WTC11 (cell line): Measurements from ENCODE around the gene PSMD8. TPM values are rescaled to one million over a fixed set of nuclear protein-coding genes. Genes with fewer than 3 reads are reported as not detected.

ENCODE experiments used
- ATAC-seq: fragments of 200-7000 bp; cut with Tn5 transposase; 2 replicates; pipeline ENCODE4 v1.10.0; 2021; ENCODE audit warnings: mild to moderate bottlenecking, moderate library complexity
- CTCF ChIA-PET: fragments of 300-600 bp; sonication (Branson Sonifier 250); formaldehyde crosslinking; loops from one replicate; lab custom pipeline; 2021; ENCODE audit warnings: antibody characterized with exemption; lab: Charles Lee
- POLR2A ChIA-PET: fragments of 350-600 bp; sonication (Branson Sonifier 250); formaldehyde crosslinking; loops from one replicate; lab custom pipeline; 2021; ENCODE audit warnings: antibody characterized with exemption; lab: Charles Lee
- DNase-seq: peaks from one replicate; pipeline ENCODE4 v3.0.0; 2021; ENCODE audit warnings: low spot score
- H3K27ac Mint-ChIP-seq: 2 replicates; pipeline ENCODE4 v1.8.0; 2021; ENCODE audit warnings: mixed read lengths
- H3K27me3 Mint-ChIP-seq: 2 replicates; pipeline ENCODE4 v1.8.0; 2021; ENCODE audit warnings: low read depth, mild to moderate bottlenecking, moderate library complexity, mixed read lengths
- H3K36me3 Mint-ChIP-seq: 2 replicates; pipeline ENCODE4 v1.8.0; 2021; ENCODE audit warnings: mixed read lengths
- H3K4me1 Mint-ChIP-seq: 2 replicates; pipeline ENCODE4 v1.8.0; 2022; ENCODE audit warnings: mixed read lengths
- H3K4me3 Mint-ChIP-seq: 2 replicates; pipeline ENCODE4 v1.8.0; 2021; ENCODE audit warnings: mild to moderate bottlenecking, moderate library complexity, mixed read lengths
- H3K9me3 Mint-ChIP-seq: 2 replicates; pipeline ENCODE4 v1.8.0; 2021; ENCODE audit warnings: mixed read lengths
- ESRRA ChIP-seq: sonication (generic); formaldehyde crosslinking; IDR thresholded peaks from 2 replicates; pipeline ENCODE4 v1.8.1; 2022; ENCODE audit warnings: mild to moderate bottlenecking, missing genetic modification reagents, borderline replicate concordance
- FOXJ3 ChIP-seq: sonication (generic); formaldehyde crosslinking; IDR thresholded peaks from 2 replicates; pipeline ENCODE4 v1.9.0; 2021; ENCODE audit warnings: missing genetic modification reagents, mild to moderate bottlenecking, borderline replicate concordance
- GTF2I ChIP-seq: fragments of 250-450 bp; sonication (Bioruptor Pico); conservative IDR thresholded peaks from 2 replicates; pipeline ENCODE4 v1.4.0; 2021; ENCODE audit warnings: mild to moderate bottlenecking
- JAZF1 ChIP-seq: fragments of 250-450 bp; sonication (Bioruptor Pico); IDR thresholded peaks from 2 replicates; pipeline ENCODE4 v1.9.0; 2021; ENCODE audit warnings: moderate library complexity, mild to moderate bottlenecking, inconsistent platforms
- KAT7 ChIP-seq: sonication (generic); formaldehyde crosslinking; IDR thresholded peaks from 2 replicates; pipeline ENCODE4 v1.8.1; 2023; ENCODE audit warnings: missing genetic modification reagents, mild to moderate bottlenecking, borderline replicate concordance
- MXD4 ChIP-seq: fragments of 250-450 bp; sonication (Bioruptor Pico); IDR thresholded peaks from 2 replicates; pipeline ENCODE4 v1.8.0; 2021; ENCODE audit warnings: mild to moderate bottlenecking, moderate library complexity, borderline replicate concordance
- MYBL2 ChIP-seq: sonication (generic); formaldehyde crosslinking; IDR thresholded peaks from 2 replicates; pipeline ENCODE4 v1.8.1; 2023; ENCODE audit warnings: mild to moderate bottlenecking, moderate library complexity, missing genetic modification reagents
- PRRX2 ChIP-seq: fragments of 250-450 bp; sonication (Bioruptor Pico); IDR thresholded peaks from 2 replicates; pipeline ENCODE4 v1.8.0; 2021; ENCODE audit warnings: mild to moderate bottlenecking
- RELA ChIP-seq: sonication (generic); formaldehyde crosslinking; IDR thresholded peaks from 2 replicates; pipeline ENCODE4 v1.8.1; 2022; ENCODE audit warnings: missing genetic modification reagents, mild to moderate bottlenecking, borderline replicate concordance
- RORB ChIP-seq: fragments of 250-450 bp; sonication (Bioruptor Pico); IDR thresholded peaks from 2 replicates; pipeline ENCODE4 v1.9.0; 2021; ENCODE audit warnings: mild to moderate bottlenecking
- SOX15 ChIP-seq: fragments of 250-450 bp; sonication (Bioruptor Pico); IDR thresholded peaks from 2 replicates; pipeline ENCODE4 v1.9.0; 2021; ENCODE audit warnings: mild to moderate bottlenecking
- SP1 ChIP-seq: sonication (generic); formaldehyde crosslinking; conservative IDR thresholded peaks from 2 replicates; pipeline ENCODE4 v1.8.1; 2022; ENCODE audit warnings: missing genetic modification reagents
- ZNF138 ChIP-seq: sonication (generic); formaldehyde crosslinking; conservative IDR thresholded peaks from 2 replicates; pipeline ENCODE4 v1.8.1; 2022; ENCODE audit warnings: mild to moderate bottlenecking, moderate library complexity, missing genetic modification reagents
- ZNF219 ChIP-seq: sonication (generic); formaldehyde crosslinking; IDR thresholded peaks from 2 replicates; pipeline ENCODE4 v1.8.0; 2023; ENCODE audit warnings: missing genetic modification reagents, mild to moderate bottlenecking, borderline replicate concordance
- ZNF232 ChIP-seq: sonication (generic); formaldehyde crosslinking; IDR thresholded peaks from 2 replicates; pipeline ENCODE4 v1.8.0; 2022; ENCODE audit warnings: mild to moderate bottlenecking, missing genetic modification reagents
- ZNF263 ChIP-seq: sonication (generic); formaldehyde crosslinking; IDR thresholded peaks from 2 replicates; pipeline ENCODE4 v1.8.1; 2022; ENCODE audit warnings: low read depth, mild to moderate bottlenecking, moderate library complexity, missing genetic modification reagents
- ZNF423 ChIP-seq: fragments of 250-450 bp; sonication (Bioruptor Pico); IDR thresholded peaks from 2 replicates; pipeline ENCODE4 v2.1.2; 2022; ENCODE audit warnings: mild to moderate bottlenecking, moderate library complexity
- ZNF671 ChIP-seq: fragments of 250-450 bp; sonication (Bioruptor Pico); IDR thresholded peaks from 2 replicates; pipeline ENCODE4 v1.8.0; 2021; ENCODE audit warnings: mild to moderate bottlenecking
- total RNA-seq: library from RNA; stranded (reverse); gene quantifications from 3 replicates; pipeline ENCODE4 v1.2.3, GENCODE V29; 2021
- TF ChIP-seq, protein P1 (sequence below): sonication (generic); formaldehyde crosslinking; IDR thresholded peaks from 2 replicates; pipeline ENCODE4 v1.8.1; 2023; ENCODE audit warnings: mild to moderate bottlenecking, missing genetic modification reagents, moderate library complexity
- TF ChIP-seq, protein P2 (sequence below): sonication (generic); formaldehyde crosslinking; IDR thresholded peaks from 2 replicates; pipeline ENCODE4 v1.8.0; 2022; ENCODE audit warnings: mild to moderate bottlenecking, missing genetic modification reagents
- TF ChIP-seq, protein P3 (sequence below): sonication (generic); formaldehyde crosslinking; IDR thresholded peaks from 2 replicates; pipeline ENCODE4 v1.8.0; 2022; ENCODE audit warnings: mild to moderate bottlenecking, missing genetic modification reagents
- TF ChIP-seq, protein P4 (sequence below): sonication (generic); formaldehyde crosslinking; IDR thresholded peaks from 2 replicates; pipeline ENCODE4 v1.8.0; 2022; ENCODE audit warnings: mild to moderate bottlenecking, missing genetic modification reagents
- TF ChIP-seq, protein P5 (sequence below): sonication (generic); formaldehyde crosslinking; IDR thresholded peaks from 2 replicates; pipeline ENCODE4 v1.8.0; 2023; ENCODE audit warnings: missing genetic modification reagents
- TF ChIP-seq, protein P6 (sequence below): sonication (generic); formaldehyde crosslinking; IDR thresholded peaks from 2 replicates; pipeline ENCODE4 v1.8.1; 2022; ENCODE audit warnings: missing genetic modification reagents, borderline replicate concordance

The PSMD8 gene
- total RNA-seq, 1 experiment from 2014 or later = 167 TPM

DNA sequence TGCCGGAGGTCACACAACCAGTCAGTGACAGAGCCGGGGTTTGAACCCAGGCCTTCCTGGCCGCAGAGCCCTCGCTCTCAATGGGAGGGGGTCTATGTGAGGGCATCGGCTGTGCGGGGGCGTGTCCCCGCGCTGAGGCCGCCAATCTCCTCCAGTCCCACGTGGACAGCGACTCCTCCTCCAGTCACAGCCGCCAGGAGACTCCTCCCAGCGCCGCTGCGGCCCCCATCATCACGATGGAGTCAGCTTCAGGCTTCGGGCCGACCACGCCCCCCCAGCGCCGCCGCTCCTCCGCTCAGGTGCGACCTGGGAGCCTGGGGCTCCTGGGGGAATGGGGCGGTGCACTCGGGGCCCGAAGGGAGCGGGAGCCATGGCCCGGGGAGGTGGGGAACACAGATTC is 20.1 kb downstream of the PSMD8 start (continued):
- TF ChIP-seq, protein P1, sequence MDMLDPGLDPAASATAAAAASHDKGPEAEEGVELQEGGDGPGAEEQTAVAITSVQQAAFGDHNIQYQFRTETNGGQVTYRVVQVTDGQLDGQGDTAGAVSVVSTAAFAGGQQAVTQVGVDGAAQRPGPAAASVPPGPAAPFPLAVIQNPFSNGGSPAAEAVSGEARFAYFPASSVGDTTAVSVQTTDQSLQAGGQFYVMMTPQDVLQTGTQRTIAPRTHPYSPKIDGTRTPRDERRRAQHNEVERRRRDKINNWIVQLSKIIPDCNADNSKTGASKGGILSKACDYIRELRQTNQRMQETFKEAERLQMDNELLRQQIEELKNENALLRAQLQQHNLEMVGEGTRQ = peak; percentile 86
- TF ChIP-seq SOX15 (CRISPR knock-in tag) = no peak
- TF ChIP-seq, protein P2, sequence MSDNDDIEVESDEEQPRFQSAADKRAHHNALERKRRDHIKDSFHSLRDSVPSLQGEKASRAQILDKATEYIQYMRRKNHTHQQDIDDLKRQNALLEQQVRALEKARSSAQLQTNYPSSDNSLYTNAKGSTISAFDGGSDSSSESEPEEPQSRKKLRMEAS (CRISPR knock-in tag) = peak; percentile 80
- peak; percentile 79 for TF ChIP-seq SP1 (CRISPR knock-in tag)
- TF ChIP-seq ESRRA (CRISPR knock-in tag) = no peak
- TF ChIP-seq RELA (CRISPR knock-in tag) = 0 out of 2 replicates have a peak, but pooled peaks have one; percentile 35
- TF ChIP-seq MYBL2 (CRISPR knock-in tag) = no peak
- no peak for TF ChIP-seq MXD4
- TF ChIP-seq, protein P3, sequence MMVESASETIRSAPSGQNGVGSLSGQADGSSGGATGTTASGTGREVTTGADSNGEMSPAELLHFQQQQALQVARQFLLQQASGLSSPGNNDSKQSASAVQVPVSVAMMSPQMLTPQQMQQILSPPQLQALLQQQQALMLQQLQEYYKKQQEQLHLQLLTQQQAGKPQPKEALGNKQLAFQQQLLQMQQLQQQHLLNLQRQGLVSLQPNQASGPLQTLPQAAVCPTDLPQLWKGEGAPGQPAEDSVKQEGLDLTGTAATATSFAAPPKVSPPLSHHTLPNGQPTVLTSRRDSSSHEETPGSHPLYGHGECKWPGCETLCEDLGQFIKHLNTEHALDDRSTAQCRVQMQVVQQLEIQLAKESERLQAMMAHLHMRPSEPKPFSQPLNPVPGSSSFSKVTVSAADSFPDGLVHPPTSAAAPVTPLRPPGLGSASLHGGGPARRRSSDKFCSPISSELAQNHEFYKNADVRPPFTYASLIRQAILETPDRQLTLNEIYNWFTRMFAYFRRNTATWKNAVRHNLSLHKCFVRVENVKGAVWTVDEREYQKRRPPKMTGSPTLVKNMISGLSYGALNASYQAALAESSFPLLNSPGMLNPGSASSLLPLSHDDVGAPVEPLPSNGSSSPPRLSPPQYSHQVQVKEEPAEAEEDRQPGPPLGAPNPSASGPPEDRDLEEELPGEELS (CRISPR knock-in tag) = 0 out of 2 replicates have a peak, but pooled peaks have one; percentile 38
- TF ChIP-seq, protein P4, sequence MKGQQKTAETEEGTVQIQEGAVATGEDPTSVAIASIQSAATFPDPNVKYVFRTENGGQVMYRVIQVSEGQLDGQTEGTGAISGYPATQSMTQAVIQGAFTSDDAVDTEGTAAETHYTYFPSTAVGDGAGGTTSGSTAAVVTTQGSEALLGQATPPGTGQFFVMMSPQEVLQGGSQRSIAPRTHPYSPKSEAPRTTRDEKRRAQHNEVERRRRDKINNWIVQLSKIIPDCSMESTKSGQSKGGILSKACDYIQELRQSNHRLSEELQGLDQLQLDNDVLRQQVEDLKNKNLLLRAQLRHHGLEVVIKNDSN (CRISPR knock-in tag) = peak; percentile 83
- TF ChIP-seq, all 79 proteins: peak for 7

DNA sequence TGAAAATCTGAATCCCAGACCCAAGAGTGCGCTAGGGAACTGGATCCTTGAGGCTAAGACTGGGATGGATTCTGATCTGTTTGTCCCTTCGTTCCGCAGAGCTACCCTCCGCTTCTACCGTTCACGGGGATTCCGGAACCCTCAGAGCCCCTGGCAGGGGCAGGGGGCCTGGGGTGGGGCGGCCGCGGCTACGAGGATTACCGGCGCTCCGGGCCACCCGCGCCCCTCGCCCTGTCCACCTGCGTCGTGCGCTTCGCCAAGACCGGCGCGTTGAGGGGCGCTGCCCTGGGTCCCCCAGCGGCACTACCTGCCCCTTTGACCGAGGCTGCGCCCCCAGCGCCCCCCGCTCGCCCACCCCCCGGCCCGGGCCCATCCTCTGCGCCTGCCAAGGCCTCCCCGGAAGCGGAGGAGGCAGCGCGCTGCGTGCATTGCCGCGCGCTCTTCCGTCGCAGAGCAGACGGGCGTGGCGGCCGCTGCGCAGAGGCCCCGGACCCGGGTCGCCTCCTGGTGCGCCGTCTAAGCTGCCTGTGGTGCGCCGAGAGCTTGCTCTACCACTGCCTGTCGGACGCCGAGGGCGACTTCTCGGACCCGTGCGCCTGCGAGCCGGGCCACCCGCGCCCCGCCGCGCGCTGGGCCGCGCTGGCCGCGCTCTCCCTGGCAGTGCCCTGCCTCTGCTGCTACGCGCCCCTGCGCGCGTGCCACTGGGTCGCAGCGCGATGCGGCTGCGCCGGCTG is 21.2 kb downstream of the PSMD8 start:
- no peaks in the 10 kb centered on the region for H3K9me3 Mint-ChIP-seq
- no peak overlapping the region for H3K27ac Mint-ChIP-seq
- ChIA-PET CTCF (interaction anchor here (0.9 to 1.8 kb wide), 3 partner anchors 11 to 241 kb away, joined by 5 read pairs; partner anchors contain the start of gene PSMD8), POLR2A (no interaction called here)
- peaks cover 25% of the 10 kb centered on the region for H3K4me1 Mint-ChIP-seq
- DNase-seq = no peak
- peak overlapping the region; percentile 66 for H3K4me3 Mint-ChIP-seq
- ATAC-seq = no peak
- H3K27me3 Mint-ChIP-seq = peaks cover 55% of the 10 kb centered on the region
- TF ChIP-seq ZNF423 (CRISPR knock-in tag) (no peak), JAZF1 (CRISPR knock-in tag) (no peak), PRRX2 (CRISPR knock-in tag) (no peak), ZNF263 (CRISPR knock-in tag) (no peak), ZNF219 (CRISPR knock-in tag) (no peak)
- peaks cover 30% of the 10 kb centered on the region for H3K36me3 Mint-ChIP-seq

DNA sequence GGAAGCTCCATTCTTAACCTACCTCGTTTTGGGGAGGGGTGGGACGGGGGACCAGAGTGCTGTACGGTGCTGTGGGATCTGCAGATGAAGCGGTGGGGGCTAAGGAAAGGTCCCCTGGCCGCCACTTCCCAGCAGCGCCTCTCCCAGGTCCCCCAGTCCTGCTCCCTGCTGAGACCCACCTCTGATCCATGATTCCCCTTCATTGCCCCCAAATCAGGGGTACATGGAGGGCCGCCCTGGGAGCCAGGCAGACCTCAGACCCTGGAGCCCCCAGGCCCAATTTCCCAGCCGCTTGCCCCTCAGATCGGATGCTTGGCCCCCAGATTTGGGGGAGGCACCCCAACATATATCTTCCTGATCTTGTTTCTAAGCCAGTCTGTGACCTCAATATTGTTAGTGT is 24.7 kb downstream of the PSMD8 start:
- ChIA-PET CTCF (interaction anchor here (0.6 kb wide), 1 partner anchor 107 kb away, joined by 4 read pairs; no protein-coding TSS in a partner anchor), POLR2A (no interaction called here)
- no peak overlapping the region for H3K4me3 Mint-ChIP-seq

More for the DNA sequence above, 24.7 kb downstream of the PSMD8 start:
- H3K27ac Mint-ChIP-seq = no peak overlapping the region
- H3K36me3 Mint-ChIP-seq = peaks cover 6% of the 10 kb centered on the region; the same call in 1 of the 2 replicates
- peaks cover 79% of the 10 kb centered on the region for H3K27me3 Mint-ChIP-seq
- no peaks in the 10 kb centered on the region for H3K9me3 Mint-ChIP-seq
- ATAC-seq (no peak), DNase-seq (no peak)
- H3K4me1 Mint-ChIP-seq = peaks cover 9% of the 10 kb centered on the region
- TF ChIP-seq ZNF138 (CRISPR knock-in tag) (no peak), KAT7 (CRISPR knock-in tag) (no peak), RORB (CRISPR knock-in tag) (no peak), GTF2I (no peak), ZNF671 (CRISPR knock-in tag) (no peak), FOXJ3 (CRISPR knock-in tag) (no peak), ZNF219 (CRISPR knock-in tag) (no peak), MXD4 (no peak), ZNF232 (no peak)
- TF ChIP-seq, protein P5, sequence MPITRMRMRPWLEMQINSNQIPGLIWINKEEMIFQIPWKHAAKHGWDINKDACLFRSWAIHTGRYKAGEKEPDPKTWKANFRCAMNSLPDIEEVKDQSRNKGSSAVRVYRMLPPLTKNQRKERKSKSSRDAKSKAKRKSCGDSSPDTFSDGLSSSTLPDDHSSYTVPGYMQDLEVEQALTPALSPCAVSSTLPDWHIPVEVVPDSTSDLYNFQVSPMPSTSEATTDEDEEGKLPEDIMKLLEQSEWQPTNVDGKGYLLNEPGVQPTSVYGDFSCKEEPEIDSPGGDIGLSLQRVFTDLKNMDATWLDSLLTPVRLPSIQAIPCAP (CRISPR knock-in tag) = no peak
- TF ChIP-seq, protein P6, sequence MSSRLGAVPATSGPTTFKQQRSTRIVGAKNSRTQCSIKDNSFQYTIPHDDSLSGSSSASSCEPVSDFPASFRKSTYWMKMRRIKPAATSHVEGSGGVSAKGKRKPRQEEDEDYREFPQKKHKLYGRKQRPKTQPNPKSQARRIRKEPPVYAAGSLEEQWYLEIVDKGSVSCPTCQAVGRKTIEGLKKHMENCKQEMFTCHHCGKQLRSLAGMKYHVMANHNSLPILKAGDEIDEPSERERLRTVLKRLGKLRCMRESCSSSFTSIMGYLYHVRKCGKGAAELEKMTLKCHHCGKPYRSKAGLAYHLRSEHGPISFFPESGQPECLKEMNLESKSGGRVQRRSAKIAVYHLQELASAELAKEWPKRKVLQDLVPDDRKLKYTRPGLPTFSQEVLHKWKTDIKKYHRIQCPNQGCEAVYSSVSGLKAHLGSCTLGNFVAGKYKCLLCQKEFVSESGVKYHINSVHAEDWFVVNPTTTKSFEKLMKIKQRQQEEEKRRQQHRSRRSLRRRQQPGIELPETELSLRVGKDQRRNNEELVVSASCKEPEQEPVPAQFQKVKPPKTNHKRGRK = no peak
